VCaP (cell line): ENCODE data around the gene RNF40.

Source experiments
- H3K27ac ChIP-seq: fragments of 450-650 bp; 2 replicates; pipeline ENCODE4 v1.5.1; 2017
- TF ChIP-seq, protein P1 (sequence below): fragments of 450-650 bp; conservative IDR thresholded peaks from 2 replicates; pipeline ENCODE4 v1.5.1; 2017; ENCODE audit warnings: mild to moderate bottlenecking, moderate library complexity

RNF40 gene

DNA sequence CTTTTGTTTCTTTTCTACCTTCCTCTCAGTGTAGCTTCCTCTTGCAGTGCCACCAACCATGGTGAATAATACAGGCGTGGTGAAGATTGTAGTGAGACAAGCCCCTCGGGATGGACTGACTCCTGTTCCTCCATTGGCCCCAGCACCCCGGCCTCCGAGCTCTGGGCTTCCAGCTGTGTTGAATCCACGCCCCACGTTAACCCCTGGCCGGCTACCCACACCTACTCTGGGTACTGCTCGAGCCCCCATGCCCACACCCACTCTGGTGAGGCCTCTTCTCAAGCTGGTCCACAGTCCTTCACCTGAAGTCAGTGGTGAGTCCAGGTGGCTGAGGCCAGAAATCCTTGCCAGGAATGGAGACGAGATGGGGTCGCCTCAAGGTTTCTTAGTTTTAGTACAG is 39.2 kb upstream of the RNF40 start:
- H3K27ac ChIP-seq, result no peak overlapping the region
- TF ChIP-seq, protein P1, sequence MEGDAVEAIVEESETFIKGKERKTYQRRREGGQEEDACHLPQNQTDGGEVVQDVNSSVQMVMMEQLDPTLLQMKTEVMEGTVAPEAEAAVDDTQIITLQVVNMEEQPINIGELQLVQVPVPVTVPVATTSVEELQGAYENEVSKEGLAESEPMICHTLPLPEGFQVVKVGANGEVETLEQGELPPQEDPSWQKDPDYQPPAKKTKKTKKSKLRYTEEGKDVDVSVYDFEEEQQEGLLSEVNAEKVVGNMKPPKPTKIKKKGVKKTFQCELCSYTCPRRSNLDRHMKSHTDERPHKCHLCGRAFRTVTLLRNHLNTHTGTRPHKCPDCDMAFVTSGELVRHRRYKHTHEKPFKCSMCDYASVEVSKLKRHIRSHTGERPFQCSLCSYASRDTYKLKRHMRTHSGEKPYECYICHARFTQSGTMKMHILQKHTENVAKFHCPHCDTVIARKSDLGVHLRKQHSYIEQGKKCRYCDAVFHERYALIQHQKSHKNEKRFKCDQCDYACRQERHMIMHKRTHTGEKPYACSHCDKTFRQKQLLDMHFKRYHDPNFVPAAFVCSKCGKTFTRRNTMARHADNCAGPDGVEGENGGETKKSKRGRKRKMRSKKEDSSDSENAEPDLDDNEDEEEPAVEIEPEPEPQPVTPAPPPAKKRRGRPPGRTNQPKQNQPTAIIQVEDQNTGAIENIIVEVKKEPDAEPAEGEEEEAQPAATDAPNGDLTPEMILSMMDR, result no peak

DNA sequence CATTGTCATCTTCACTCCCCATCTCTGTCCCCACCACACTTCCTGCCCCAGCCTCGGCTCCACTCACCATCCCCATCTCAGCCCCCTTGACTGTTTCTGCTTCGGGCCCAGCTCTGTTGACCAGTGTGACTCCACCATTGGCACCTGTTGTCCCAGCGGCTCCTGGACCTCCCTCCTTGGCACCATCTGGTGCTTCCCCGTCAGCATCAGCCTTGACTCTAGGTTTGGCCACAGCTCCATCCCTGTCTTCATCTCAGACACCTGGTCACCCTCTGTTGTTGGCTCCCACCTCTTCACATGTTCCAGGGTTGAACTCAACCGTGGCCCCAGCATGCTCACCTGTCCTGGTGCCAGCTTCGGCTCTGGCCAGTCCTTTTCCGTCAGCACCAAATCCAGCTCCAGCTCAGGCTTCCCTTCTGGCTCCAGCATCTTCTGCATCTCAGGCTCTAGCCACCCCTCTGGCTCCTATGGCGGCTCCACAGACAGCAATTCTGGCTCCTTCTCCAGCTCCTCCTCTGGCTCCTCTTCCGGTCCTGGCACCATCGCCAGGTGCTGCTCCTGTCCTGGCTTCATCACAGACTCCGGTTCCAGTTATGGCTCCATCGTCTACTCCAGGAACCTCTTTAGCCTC is 38.3 kb upstream of the RNF40 start:
- H3K27ac ChIP-seq, result no peak overlapping the region
- TF ChIP-seq, protein P1, result no peak

DNA sequence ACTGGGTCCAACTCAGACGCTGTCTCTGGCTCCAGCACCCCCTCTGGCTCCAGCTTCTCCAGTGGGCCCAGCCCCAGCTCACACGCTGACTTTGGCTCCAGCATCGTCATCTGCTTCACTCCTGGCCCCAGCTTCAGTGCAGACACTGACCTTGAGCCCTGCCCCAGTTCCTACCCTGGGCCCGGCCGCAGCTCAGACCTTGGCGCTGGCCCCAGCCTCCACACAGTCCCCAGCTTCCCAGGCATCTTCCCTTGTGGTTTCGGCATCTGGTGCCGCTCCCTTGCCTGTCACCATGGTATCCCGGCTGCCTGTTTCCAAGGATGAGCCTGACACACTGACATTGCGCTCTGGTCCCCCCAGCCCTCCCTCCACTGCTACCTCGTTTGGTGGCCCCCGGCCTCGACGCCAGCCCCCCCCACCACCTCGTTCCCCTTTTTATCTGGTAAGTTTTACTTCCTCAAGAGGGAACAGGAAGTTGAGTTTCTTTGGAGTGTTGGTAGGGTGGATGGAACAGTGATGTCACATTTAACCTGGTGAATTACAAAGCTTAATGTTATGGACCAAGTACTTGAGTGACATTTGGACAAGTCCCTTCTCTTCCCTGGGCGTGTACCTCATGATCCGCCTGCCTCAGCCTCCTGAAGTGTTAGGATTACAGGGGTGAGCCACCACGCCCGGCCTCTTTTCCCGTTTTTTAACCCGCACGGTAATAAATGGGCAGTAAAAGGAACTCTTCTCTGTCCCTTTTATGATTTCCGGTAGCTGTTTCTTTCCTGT is 37.3 kb upstream of the RNF40 start:
- H3K27ac ChIP-seq, result no peak overlapping the region
- TF ChIP-seq, protein P1, result no peak

DNA sequence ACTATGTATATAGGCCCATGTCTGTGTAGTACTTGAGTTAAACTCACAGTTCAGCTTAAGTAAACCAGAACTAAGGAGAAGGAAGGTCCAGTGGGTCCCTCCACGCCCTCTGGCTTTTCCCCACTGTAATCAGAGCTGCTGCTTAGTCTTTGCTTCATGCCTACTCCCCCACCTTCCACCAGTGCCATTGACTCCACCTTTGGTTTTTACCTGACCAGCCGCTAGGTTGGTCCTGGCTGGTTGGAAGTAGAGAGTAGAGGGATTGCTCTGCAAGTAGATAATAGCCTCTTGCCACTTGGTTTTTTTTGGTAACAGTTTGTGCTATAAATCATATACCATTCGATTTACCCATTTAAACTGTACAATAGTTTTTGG is 36.7 kb upstream of the RNF40 start:
- TF ChIP-seq, protein P1, result no peak
- H3K27ac ChIP-seq, result no peak overlapping the region

DNA sequence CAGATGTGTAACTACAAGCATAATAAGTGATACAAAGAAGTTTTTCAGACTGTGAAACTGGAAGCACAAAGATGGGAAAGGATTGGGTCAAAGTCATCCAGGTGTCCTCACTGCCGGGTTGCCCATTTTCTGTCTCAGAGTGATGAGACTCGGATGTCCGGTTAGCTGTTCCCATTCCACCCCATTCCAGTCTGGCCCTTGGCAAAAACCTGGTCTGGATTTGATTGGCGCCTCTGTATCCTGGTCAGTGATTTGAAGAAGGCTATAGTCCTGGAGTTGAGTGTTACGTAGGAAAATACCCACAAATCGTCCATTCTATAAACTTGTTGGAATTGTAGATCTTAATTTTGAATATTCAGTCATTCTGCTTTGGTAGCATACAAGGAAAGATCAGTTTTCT is 33.8 kb upstream of the RNF40 start:
- H3K27ac ChIP-seq, result no peak overlapping the region
- TF ChIP-seq, protein P1, result no peak

DNA sequence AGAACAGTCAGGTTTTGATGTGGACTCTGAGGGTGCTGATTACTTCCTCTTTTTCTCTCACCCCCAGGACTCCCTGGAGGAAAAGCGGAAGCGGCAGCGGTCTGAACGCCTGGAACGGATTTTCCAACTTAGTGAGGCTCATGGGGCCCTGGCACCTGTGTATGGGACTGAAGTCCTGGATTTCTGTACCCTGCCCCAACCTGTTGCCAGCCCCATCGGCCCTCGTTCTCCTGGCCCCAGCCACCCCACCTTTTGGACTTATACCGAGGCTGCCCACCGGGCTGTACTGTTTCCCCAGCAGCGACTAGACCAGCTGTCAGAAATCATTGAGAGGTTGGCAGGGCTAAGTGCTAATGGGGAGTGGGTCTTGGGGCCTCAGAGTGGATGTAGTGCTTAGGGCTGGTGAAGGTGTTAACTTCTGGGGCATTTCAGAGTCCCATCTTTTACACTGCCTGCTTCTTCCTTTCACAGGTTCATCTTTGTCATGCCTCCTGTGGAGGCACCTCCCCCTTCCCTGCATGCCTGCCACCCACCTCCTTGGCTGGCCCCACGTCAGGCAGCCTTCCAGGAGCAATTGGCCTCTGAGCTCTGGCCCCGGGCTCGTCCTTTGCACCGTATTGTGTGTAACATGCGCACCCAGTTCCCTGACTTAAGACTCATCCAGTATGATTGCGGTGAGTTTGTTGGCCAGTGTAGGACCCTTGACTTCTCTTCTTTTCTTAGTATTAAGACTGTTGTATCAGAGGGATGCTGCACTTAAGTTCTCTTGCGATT is 33.0 kb upstream of the RNF40 start:
- TF ChIP-seq, protein P1, result no peak

DNA sequence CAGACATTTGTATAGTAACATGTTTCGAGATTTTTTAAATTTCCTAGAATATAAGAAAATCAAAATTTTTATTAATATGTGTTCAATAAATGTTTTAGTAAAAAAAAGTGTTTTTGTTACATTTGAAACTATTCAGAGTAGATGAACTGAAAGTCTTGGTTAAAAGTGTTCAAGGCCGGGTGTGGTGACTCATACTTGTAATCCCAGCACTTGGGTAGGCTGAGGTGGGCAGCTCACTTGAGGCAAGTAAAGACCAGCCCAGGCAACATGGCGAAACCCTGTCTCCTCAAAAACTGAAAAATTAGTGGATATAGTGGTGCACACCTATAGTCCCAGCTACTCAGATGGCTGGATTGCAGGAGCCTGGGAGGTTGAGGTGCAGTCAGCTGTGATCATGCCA is 30.7 kb upstream of the RNF40 start:
- no peak overlapping the region for H3K27ac ChIP-seq
- TF ChIP-seq, protein P1, result no peak

More for the DNA sequence above, 33.0 kb upstream of the RNF40 start:
- no peak overlapping the region for H3K27ac ChIP-seq
